ENCODE data around the gene TAOK1. TPM values are rescaled to one million over a fixed set of nuclear protein-coding genes. Genes with fewer than 3 reads are reported as not detected.

The TAOK1 gene
- total and polyA plus RNA-seq, 2 of the 13 experiments (the other 11 are each of a cell fraction or from before 2014, with no cell fraction given) = 14.1 to 23.0 TPM

DNA sequence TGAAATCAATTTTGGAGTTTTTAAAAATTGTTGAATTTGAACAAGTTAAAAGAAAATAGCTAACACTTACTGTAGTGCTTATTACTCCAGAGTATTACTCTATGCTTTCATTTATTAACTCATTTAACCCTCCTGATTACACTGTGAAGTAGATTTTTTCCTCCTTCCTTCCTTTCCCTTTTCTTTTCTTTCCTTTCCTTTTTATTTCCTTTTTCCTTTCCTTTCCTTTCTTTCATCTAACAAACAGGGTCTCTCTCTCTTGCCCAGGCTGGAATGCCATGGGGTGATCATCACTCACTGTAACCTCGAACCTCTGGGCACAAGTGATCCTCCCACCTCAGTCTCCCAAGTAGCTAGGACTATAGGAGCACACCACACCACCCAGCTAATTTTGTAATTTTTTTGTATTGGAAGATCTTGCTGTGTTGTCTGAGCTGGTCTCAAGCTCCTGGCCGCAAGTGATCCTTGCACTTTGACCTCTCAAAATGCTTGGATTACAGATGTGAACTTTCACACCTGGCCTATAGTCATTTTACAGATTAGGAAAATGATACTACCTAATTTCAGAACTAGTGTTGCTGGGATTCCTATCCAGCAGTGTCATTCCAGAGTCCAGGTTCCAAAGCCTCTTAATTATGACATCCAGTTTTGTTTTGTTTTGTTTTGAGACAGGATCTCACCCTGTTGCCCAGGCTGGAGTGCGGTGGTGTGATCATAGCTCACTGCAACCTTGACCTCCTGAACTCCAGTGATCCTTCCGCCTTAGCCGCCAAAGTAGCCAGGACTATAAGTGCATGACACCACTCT, 59.9 kb downstream of the TAOK1 start (continued):
- TF ChIP-seq, protein P1, sequence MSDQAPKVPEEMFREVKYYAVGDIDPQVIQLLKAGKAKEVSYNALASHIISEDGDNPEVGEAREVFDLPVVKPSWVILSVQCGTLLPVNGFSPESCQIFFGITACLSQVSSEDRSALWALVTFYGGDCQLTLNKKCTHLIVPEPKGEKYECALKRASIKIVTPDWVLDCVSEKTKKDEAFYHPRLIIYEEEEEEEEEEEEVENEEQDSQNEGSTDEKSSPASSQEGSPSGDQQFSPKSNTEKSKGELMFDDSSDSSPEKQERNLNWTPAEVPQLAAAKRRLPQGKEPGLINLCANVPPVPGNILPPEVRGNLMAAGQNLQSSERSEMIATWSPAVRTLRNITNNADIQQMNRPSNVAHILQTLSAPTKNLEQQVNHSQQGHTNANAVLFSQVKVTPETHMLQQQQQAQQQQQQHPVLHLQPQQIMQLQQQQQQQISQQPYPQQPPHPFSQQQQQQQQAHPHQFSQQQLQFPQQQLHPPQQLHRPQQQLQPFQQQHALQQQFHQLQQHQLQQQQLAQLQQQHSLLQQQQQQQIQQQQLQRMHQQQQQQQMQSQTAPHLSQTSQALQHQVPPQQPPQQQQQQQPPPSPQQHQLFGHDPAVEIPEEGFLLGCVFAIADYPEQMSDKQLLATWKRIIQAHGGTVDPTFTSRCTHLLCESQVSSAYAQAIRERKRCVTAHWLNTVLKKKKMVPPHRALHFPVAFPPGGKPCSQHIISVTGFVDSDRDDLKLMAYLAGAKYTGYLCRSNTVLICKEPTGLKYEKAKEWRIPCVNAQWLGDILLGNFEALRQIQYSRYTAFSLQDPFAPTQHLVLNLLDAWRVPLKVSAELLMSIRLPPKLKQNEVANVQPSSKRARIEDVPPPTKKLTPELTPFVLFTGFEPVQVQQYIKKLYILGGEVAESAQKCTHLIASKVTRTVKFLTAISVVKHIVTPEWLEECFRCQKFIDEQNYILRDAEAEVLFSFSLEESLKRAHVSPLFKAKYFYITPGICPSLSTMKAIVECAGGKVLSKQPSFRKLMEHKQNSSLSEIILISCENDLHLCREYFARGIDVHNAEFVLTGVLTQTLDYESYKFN (CRISPR knock-in tag; conservative IDR thresholded peaks at IDR 0.05) = peak; percentile 42; the same call in 1 of the 2 replicates
- peak; percentile 74; the same call in 1 of the 2 replicates for TF ChIP-seq NCOR1 (IDR thresholded peaks at IDR 0.05; ENCODE audit: borderline replicate concordance, low read length)
- no peak for TF ChIP-seq ZNF350 (CRISPR knock-in tag; IDR thresholded peaks at IDR 0.05; ENCODE audit: borderline replicate concordance, low read depth)
- TF ChIP-seq CEBPG (CRISPR knock-in tag; IDR thresholded peaks at IDR 0.05) = no peak
- no peak for TF ChIP-seq BCL3 (CRISPR knock-in tag; IDR thresholded peaks at IDR 0.05)
- no peak for TF ChIP-seq ZBTB1 (CRISPR knock-in tag; IDR thresholded peaks at IDR 0.05; ENCODE audit: borderline replicate concordance)
- no peak for TF ChIP-seq NR0B2 (CRISPR knock-in tag; IDR thresholded peaks at IDR 0.05)
- TF ChIP-seq ZNF773 (CRISPR knock-in tag; IDR thresholded peaks at IDR 0.05; ENCODE audit: borderline replicate concordance) = no peak
- TF ChIP-seq ZNF275 (CRISPR knock-in tag; IDR thresholded peaks at IDR 0.05; ENCODE audit: borderline replicate concordance) = no peak
- TF ChIP-seq CCDC6 (CRISPR knock-in tag; IDR thresholded peaks at IDR 0.05) = no peak
- no peak for TF ChIP-seq ZC3H4 (CRISPR knock-in tag; IDR thresholded peaks at IDR 0.05; ENCODE audit: borderline replicate concordance)
- no peak for TF ChIP-seq ELF4 (CRISPR knock-in tag; IDR thresholded peaks at IDR 0.05; ENCODE audit: borderline replicate concordance)
- TF ChIP-seq ZNF124 (CRISPR knock-in tag; IDR thresholded peaks at IDR 0.05) = no peak
- no peak for TF ChIP-seq IKZF1 (IDR thresholded peaks at IDR 0.05)
- TF ChIP-seq SNAPC4 (CRISPR knock-in tag; IDR thresholded peaks at IDR 0.05) = no peak

Measured in HepG2 (cell line).